Lung microvascular endothelial cell (primary cell): ENCODE results near the gene CISD2. TPM values are rescaled to one million over a fixed set of nuclear protein-coding genes. Genes with fewer than 3 reads are reported as not detected.
"Not testable (repeated sequence)": the region's sequence is repeated elsewhere in the genome, so short reads cannot be mapped to it uniquely, and the experiment has no call there.

Experiments used
- DNase-seq, 2 donors: peaks; one replicate each; pipeline versions ENCODE4 v3.0.0 to v3.0.0-alpha.2; 2010; ENCODE audit warnings: low read depth in 2 of 2
- total RNA-seq: library from RNA; depleted of rRNA; stranded (reverse); fragments of >200 nt; gene quantifications from 2 replicates; pipeline ENCODE4 v1.2.1, GENCODE V29; 2014

Gene CISD2
- total RNA-seq, 1 donor from 2014 or later: 47.4 TPM

DNA sequence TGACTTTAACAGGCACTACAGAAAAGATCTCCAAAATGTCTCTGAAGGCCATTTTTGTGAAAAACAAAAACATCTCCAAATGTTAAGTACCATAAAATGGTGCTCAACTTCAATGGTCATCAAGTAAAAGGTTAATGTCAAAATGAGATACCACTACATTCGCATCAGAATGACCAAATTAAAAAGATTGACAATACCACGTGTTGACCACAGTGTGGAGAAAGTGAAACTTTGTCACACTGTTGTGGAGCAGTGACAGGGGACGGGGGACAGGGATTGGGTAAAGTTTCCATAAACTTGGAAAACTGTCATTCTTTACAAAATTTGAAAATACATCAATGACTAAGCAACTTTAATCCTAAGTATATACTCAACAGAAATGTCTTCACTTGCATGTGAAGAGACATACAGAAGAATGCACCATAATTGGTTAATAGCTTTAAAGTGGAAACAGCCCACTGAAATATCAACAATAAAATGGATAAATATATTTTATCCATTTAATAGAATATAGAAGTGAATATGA, 19.1 kb upstream of the CISD2 start:
- DNase-seq: no peak

DNA sequence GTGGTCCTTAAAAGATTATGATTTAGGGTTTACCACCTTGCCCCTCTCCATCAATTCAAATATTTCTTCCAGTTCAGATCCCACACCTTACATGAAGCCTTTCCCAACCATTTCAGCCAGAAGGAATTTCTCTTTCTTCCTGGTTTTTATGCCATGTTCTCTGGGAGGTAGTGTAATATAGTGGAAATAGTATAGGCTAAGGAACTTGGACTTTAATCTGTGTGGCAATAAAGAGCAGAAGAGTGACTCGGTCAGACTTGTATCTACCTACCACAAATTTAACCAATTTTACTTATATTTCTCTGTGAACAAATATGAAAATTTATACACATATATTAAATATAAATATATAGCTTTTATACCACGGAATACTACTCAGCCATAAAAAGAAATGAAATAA, 18.4 kb upstream of the CISD2 start:
- no peak for DNase-seq

DNA sequence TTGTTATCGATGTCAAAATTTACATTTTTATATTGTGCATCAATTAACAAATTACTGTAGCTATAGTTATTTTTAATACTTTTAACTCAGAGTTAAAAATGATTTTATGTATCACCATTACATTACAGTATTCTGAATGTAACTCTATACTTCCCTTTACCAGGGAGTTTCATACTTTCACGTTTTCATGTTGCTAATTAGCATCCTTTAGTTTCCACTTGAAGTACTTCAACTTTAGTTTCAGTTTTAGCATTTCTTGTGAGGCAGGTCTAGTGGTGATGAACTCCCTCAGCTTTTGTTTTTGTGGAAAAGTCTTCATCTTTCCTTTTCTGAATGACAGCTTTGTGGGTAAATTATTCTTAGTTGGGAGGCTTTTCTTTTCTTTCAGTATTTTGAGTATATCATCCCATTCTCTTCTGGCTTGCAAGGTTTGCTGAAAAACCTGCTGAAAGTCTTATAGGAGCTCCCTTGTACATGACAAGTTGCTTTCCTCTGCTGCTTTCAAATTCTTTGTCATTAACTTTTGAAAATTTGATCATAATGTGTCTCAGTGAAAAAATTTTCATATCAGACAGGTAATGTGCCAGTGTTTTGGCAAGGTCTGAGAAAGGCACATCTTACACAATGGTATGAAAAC, 9.8 kb upstream of the CISD2 start:
- DNase-seq: no peak

DNA sequence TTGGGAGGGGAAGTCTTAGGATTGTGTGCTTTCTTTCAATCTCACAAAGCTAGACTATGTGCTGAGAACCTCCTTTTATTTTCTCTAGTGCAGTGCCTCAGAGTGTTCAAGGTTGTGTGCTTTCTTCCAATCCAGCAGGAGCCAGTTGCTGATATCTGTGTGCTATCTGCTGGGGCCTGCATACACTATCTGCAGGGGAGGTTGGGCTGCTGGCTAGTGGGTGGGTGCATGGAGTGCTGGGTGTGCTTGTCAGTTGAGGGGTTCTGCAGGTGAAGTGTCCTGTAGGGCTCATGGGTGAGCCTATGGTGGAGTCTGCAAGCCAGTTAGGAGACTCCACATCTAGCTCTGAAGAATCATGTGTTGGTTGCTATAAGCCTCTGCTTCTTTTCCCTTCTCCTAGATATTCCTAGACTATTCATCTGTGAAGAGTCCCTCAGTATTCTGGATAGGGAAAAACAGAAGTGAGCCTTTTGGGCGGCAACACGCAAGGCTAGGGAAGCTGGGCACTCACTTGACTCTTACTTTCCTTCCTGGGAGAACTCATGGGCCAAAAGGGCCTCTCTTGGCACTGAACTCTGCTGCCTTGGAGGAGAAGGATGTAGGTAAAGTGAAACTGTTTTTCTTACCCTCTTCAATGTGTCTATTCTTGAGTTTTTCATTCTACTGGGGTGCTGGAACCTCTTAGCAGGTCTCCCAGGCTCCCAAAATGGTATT, 8.0 kb upstream of the CISD2 start:
- no peak for DNase-seq

DNA sequence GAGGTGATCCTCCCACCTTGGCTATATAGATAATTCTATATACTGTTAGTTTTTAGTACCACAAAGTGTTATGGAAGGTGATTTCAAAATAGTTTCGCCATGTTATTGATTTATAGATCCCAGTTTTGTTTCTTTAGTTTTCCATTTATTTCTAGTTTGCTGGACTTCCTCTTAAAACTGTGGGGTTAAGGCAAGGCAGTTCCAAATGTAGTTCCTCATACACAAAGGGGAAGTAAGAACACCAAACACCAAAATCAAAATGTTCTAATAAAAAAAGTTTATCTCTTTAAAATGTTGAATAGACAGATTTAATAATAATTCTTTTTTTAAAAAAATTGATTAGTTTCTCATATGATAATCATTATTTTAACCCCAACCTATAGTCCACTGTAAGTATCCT, 6.8 kb upstream of the CISD2 start:
- no peak for DNase-seq

DNA sequence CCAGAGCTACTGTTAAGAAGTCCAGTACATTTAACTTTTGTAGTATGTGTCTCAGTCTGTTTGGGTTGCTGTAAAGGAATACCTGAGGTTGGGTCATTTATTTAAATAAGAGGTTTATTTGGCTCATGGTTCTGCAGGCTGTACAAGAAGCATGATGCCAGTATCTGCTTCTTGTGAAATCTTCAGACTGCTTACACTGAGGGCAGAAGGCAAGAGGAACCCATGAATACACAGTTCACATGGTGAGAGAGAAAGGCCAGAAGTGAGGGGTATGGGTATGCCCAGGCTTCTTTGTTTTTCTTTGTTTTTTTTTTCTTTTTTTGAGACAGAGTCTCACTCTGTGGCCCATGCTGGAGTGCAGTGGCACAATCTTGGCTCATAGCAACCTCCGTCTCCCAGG, 6.0 kb upstream of the CISD2 start:
- DNase-seq: no peak

DNA sequence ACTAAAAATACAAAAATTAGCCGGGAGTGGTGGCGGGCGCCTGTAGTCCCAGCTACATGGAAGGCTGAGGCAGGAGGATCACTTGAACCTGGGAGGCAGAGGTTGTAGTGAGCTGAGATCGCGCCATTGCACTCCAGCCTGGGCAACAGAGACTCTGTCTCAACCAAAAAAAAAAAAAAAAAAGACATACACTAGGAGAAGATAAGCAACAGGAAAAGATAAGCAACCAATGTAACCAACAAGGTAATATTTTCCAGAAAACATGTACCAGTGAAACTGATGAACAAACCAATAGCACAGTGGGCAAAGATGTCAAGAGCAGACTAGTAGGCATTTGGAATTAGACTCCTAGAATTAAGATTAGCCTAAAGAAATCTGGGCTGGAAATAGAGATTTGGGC, 3.5 kb upstream of the CISD2 start:
- DNase-seq: not testable (repeated sequence)

DNA sequence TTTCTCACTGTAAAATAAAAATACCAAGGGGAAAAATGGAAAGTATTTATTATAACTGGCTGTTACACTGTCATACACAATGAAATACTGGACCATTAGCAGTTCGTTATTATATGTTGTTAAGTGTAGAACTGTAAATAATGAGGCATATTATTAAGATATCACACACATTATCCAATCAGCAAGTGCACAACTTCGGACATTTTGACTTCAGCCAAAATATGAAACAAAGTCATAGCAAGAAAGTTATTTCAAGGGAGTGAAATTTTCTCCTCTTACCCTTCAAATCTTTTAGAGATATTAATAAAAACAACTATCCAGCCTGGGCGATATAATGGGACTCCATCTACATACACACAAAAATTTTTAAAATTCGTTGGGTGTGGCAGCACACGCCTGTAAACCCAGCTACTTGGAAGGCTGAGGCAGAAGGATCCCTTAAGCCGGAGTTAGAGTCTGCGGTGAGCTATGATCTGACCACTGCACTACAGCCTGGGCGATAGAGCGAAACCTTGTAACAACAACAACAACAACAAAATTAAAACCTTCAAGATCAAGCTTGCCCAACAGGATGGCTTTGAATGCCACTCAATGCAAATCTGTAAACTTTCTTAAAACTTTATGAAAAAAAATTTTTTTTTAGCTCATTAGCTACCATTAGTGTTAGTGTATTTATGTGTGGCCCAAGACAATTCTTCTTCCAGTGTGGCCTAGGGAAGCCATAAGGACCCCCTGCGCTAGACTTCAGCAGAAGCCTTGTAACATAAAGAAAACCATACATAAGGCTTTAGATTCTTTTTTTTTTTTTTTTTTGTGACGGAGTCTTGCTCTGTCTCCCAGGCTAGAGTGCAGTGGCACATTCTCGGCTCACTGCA, 1.3 kb upstream of the CISD2 start:
- no peak for DNase-seq

DNA sequence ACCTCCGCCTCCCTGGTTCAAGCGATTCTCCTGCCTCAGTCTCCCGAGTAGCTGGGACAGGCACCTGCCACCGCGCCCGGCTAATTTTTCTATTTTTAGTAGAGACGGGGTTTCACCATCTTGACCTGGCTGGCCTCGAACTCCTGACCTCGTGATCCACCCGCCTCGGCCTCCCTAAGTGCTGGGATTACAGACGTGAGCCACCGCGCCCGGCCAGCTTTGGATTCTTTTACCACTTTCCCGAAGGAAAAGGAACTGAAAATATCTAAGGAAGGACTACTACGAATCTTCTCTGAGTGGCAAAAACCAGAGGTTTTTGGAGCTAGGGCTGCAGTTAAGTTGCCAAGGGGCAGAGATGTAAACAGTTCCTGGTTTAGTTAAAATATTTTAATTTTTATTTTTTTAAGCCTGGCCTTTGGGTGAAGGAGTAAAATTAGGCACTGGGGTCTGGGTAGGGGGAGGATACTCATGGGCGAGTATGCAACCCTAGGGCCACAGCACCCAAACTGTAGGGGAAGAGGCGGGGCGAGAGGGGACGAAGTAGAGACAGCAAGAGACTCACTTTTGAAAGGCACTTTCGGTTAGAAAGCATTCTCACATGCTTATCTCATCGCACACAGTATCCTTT, 525 bp upstream of the CISD2 start:
- DNase-seq: no peak

DNA sequence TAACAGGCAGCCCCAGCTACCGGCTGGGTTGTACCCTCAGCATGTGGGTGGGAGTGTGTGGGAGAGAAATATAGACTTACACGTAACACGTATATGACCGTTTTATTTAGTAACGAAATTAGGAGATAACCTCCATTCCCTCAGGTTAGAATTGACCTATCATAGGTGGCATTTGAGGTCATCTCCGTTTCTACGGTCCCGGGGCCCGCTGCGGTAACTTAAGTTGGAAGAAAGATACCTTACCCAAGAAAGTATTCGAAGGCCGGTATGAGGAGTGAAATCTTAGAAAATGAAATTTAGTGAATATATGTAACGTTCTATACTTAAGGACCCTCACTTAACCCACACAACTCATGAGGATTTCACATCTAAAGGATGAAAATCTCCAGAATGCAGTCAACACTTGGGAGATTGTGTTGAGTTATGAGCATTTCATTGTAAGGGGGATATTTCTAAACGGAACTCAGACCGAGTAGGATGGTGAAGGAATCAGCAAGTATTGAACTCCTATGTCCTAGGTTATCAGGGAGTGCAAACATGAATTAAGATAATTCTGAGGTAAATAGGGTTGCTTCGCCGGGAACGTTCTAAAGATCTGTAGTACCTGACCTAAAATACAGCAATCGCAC, 891 bp downstream of the CISD2 start:
- peak in 1 of 2 donors; percentile 2 for DNase-seq

DNA sequence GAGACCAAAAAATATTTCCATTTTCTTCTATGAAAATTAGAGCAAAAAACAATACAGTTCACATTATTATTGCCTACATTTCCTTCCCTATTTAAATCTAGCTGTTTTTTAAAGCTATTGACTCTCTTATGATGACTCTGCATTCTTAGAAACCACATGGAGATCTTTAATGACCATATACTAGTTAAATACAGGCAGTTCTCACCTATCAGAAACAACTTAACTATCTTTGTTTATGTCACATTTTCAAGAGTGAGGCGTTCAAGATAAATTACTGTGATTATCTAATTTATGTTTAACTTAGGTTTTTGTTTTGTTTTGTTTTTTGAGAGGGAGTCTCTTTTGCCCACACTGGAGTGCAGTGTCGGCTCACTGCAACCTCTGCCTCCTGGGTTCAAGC, 3.0 kb downstream of the CISD2 start:
- DNase-seq: no peak

DNA sequence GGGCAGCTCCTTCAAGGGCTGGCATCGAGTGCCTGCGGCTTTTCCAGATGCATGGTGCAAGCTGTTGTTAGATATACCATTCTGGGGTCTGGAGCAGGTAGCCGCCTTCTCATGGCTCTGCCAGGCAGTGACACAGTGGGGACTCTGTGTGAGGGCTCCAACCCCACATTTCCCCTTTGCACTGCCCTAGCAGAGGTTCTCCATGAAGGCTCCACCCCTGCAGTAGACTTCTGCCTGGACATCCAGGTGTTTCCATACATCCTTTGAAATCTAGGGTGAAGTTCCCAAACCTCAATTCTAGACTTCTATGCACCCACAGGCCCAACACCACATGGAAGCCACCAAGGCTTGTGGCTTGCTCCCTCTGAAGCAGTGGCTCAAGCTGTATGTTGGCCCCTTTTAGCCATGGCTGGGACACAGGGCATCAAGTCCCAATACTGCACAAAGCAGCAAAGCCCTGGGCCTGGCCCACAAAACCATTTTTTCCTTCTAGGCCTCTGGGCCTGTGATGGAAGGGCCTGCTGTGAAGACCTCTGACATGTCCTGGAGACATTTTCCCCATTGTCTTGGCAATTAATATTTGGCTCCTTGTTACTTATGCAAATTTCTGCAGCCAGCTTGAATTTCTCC, 8.8 kb downstream of the CISD2 start:
- not testable (repeated sequence) for DNase-seq

DNA sequence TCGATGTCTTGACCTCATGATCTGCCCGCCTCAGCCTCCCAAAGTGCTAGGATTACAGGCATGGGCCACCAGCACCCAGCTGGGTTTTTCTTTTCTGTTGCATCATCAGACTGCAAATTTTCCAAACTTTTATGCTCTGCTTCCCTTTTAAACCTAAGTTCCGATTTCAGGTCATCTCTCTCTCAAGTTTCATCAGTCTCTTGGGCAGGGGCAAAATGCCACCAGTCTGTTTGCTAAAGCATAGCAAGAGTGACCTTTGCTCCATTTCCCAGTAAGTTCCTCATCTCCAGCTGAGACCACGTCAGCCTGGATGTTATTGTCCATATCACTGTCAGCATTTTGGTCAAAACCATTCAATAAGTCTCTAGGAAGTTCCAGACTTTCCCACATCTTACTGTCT, 9.6 kb downstream of the CISD2 start:
- DNase-seq: not testable (repeated sequence)

DNA sequence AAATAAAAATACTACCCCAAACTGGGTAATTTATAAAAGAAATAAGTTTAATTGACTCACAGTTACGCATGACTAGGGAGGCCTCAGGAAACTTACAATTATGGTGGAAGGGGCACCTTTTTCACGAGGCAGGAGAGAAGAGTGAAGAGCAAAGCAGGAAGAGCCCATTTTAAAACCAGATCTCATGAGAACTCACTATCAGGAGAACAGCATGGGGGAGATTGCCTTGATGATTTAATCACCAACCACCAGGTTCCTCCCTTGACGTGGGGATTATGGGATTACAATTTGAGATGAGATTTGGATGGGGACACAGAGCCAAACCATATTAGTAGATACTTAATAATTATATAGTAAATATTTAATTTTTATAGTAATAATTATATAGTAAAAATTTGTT, 10.1 kb downstream of the CISD2 start:
- DNase-seq: no peak

DNA sequence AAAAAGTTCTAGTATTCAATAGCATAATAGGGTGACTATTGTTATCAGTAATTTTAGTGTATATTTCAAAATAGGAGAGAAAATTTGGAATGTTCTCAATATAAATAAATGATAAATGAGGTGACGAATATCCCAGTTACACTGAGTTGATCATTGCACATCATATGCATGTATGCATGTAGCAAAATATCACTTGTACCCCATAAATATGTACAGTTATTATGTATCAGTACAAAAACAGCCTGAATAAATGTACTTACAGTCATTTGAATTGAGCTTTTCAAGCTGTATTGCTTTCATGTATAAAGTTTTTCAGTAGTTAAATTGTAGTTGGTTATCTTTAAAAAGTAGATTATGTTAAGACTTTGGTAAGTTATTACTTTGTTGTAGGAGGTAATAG, 12.6 kb downstream of the CISD2 start:
- no peak for DNase-seq

DNA sequence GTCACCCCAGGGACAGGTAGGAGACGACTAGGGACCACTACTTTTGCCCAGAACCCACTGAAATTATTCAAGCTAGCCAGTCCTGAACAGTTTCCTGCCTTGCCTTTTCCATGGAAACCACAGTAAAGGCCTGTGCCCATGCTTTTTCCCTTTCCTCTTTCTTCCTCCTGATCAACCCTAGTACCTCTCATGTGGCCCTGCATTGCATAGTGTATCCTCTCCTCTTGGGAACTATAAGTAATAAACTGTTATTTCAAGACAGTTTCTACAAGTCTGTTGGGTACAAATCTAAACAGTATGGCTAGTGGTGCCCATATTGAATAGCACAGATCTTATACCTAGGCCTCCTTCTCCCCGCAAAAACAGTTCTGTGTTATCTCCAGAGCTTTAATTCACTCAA, 14.5 kb downstream of the CISD2 start:
- no peak for DNase-seq

DNA sequence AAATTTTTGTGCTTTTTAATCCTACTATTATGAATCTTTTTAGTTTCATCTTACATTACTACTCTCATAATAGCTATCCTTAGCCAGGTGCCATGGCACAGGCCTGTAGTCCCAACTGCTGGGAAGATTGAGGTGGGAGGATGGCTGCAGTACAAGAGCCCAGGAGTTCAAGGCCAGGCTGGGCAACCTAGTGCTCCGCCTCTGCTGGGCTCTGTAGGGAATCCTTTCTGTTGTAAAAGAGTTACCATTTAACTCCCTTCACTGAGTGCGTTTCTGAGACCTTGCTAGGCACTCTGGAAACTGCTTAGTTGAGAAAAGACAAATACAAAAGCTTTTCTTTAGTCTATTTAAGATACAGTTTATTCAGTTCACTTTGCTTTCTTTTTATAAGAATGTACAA, 19.8 kb downstream of the CISD2 start:
- not testable (repeated sequence) for DNase-seq

DNA sequence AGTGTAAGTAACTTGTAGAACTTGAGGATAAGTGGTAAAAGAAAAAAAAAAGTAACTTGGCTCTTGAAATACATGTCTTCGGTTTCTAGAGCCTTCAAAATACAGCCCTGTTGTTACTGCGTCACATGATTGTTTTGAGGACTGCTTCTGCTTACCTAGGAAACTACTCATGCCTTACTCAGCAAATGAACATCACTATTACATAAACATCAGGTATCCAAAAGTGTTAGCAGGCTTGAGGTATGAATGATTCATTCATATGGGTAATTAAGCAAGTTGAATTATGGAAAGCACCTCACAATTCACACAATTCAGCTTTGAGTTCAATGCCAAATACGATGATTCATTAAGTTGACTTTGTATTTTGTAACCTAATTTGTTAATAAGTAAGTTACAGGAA, 21.1 kb downstream of the CISD2 start:
- peak in 1 of 2 donors; percentile 41 for DNase-seq

DNA sequence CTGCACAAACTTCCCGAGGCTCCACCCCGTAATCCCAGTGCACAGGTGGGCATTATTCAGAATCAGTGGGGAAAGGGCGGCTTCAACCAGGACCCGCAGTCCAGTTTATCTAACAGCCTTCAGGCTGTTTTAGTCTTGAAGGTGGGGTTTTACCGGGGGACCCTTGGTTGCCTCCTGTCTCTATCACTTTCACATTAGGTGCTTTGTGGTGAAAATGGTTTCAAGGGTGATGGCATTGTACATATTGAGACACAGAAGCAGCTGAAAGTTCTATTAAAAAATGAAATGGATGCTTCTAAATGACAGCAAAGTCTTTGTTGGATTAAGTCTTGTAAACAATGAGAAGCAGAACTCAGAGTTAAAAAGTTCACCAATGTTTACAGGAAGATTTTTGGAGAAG, 27.8 kb downstream of the CISD2 start:
- not testable (repeated sequence) for DNase-seq

DNA sequence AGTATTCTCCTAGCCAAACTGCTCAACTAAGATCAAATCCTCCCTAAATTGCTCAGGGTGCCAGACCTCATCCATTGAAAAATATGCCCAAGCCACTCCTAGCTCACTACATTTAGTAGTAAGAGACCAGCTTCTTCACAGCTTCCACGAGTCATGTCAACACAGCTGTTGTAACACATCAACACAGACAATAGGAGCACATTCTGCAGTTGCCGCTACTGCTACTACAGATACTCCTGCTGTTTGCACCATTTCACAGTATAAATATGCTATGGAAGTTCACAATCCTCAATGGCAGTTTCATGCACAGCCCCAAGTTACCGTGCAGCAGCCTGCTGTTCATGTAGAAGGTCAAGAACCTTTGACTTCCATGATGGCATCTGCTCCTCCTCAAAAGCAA, 28.8 kb downstream of the CISD2 start:
- not testable (repeated sequence) for DNase-seq

DNA sequence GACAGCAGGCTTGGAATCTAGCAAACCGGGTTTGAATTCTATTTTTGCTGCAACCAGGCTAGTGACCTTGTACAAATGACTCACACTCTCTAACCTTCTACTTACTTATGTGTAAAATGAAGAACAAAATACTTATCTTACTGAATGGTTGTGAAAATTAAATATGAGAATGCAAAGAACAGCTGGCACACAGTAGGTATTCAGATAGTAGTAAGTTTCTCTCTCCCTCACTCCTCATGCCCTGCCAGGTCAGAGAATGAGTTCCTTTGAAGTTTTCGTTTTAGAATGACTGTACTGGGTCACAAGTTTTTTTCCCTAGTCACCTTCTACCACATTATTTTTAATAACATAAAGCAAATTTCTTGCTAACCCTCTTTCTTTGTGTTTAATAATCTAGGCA, 33.0 kb downstream of the CISD2 start:
- no peak for DNase-seq
